Neural cell (in vitro differentiated cells): ENCODE results near the gene UBXN1. TPM values are rescaled to one million over a fixed set of nuclear protein-coding genes. Genes with fewer than 3 reads are reported as not detected.
A peak's percentile ranks its signal among the peaks of the same experiment; 100 is the strongest.

ENCODE experiments used
- H2AFZ ChIP-seq: fragments of 200-600, 300-800 bp; sonication (generic), shearing (Covaris generic); 2 replicates; pipeline ENCODE4 v1.6.0; 2014; ENCODE audit warnings: low read depth, mild to moderate bottlenecking, antibody characterized with exemption, low read length, moderate library complexity
- H3F3A ChIP-seq: fragments of 200-600 bp; shearing (Covaris generic); 2 replicates; pipeline ENCODE4 v1.6.1; 2016; ENCODE audit warnings: mild to moderate bottlenecking, moderate library complexity, mixed read lengths, antibody characterized with exemption, low read length; ENCODE audit not compliant: insufficient read depth, poor library complexity, severe bottlenecking
- H3K27ac ChIP-seq: fragments of 200-600, 300-800 bp; sonication (generic), shearing (Covaris generic); 2 replicates; pipeline ENCODE4 v1.5.1; 2014; ENCODE audit warnings: mild to moderate bottlenecking, low read length, moderate library complexity
- H3K27me3 ChIP-seq: fragments of 300-800, 200-600 bp; sonication (generic), shearing (Covaris generic); 2 replicates; pipeline ENCODE4 v1.6.0; 2014; ENCODE audit warnings: mild to moderate bottlenecking, low read depth, low read length, moderate library complexity; ENCODE audit not compliant: insufficient read depth
- H3K36me3 ChIP-seq: fragments of 300-800, 200-600 bp; sonication (generic), shearing (Covaris generic); 2 replicates; pipeline ENCODE4 v1.5.1; 2014; ENCODE audit warnings: mild to moderate bottlenecking, antibody characterized with exemption, low read length, moderate library complexity; ENCODE audit not compliant: insufficient read depth
- H3K4me2 ChIP-seq: fragments of 300-800, 200-600 bp; sonication (generic), shearing (Covaris generic); 2 replicates; pipeline ENCODE4 v1.6.0; 2014; ENCODE audit warnings: mild to moderate bottlenecking, low read length
- H3K4me3 ChIP-seq: fragments of 300-800, 200-600 bp; sonication (generic), shearing (Covaris generic); 2 replicates; pipeline ENCODE4 v1.5.1; 2014; ENCODE audit warnings: mild to moderate bottlenecking, low read length, moderate library complexity
- H3K79me2 ChIP-seq: fragments of 200-600 bp; shearing (Covaris generic); replicated peaks from 2 replicates; pipeline ENCODE4 v1.6.0; 2014; ENCODE audit warnings: mild to moderate bottlenecking, low read length, moderate library complexity; ENCODE audit not compliant: insufficient read depth
- H3K9ac ChIP-seq: fragments of 300-800, 200-600 bp; sonication (generic), shearing (Covaris generic); 2 replicates; pipeline ENCODE4 v1.6.1; 2016; ENCODE audit warnings: mild to moderate bottlenecking, low read length, mixed read lengths
- H3K9me2 ChIP-seq: fragments of 200-600 bp; shearing (Covaris generic); 2 replicates; pipeline ENCODE4 v1.6.1; 2016; ENCODE audit warnings: mild to moderate bottlenecking, low read length, mixed read lengths; ENCODE audit not compliant: insufficient read depth
- H3K9me3 ChIP-seq: fragments of 200-600, 300-800 bp; sonication (generic), shearing (Covaris generic); 2 replicates; pipeline ENCODE4 v1.6.1; 2016; ENCODE audit warnings: mild to moderate bottlenecking, mixed run types, low read length, moderate library complexity, mixed read lengths
- H4K20me1 ChIP-seq: fragments of 200-600 bp; shearing (Covaris generic); 2 replicates; pipeline ENCODE4 v1.6.1; 2016; ENCODE audit warnings: mild to moderate bottlenecking, mixed run types; ENCODE audit not compliant: insufficient read depth
- EP300 ChIP-seq: fragments of 450-650 bp; conservative IDR thresholded peaks from 2 replicates; pipeline ENCODE4 v1.6.1; 2014; ENCODE audit warnings: antibody characterized with exemption, mild to moderate bottlenecking, moderate library complexity; ENCODE audit not compliant: poor library complexity, severe bottlenecking
- EZH2 ChIP-seq: fragments of 200-600, 300-800 bp; shearing (Covaris generic), sonication (generic); IDR thresholded peaks from 2 replicates; pipeline ENCODE4 v1.6.1; 2014; ENCODE audit warnings: antibody characterized with exemption, low read length, borderline replicate concordance, mild to moderate bottlenecking; ENCODE audit not compliant: insufficient read depth, poor library complexity, severe bottlenecking
- MXI1 ChIP-seq: fragments of 450-650 bp; conservative IDR thresholded peaks from 2 replicates; pipeline ENCODE4 v1.6.1; 2014; ENCODE audit warnings: antibody characterized with exemption, mild to moderate bottlenecking; ENCODE audit not compliant: poor library complexity, severe bottlenecking
- POLR2AphosphoS5 ChIP-seq: IDR thresholded peaks from 2 replicates; pipeline ENCODE4 v1.6.1; 2012
- RAD21 ChIP-seq: fragments of 450-650 bp; conservative IDR thresholded peaks from 2 replicates; pipeline ENCODE4 v1.6.1; 2014; ENCODE audit warnings: antibody characterized with exemption, mild to moderate bottlenecking, moderate library complexity
- SMC3 ChIP-seq: fragments of 450-650 bp; conservative IDR thresholded peaks from 2 replicates; pipeline ENCODE4 v1.6.1; 2014; ENCODE audit warnings: antibody characterized with exemption, mild to moderate bottlenecking, moderate library complexity; ENCODE audit not compliant: poor library complexity
- TAF1 ChIP-seq: IDR thresholded peaks from 2 replicates; pipeline ENCODE4 v1.6.1; 2012; ENCODE audit warnings: low read depth
- polyA minus RNA-seq: library from RNA; depleted of rRNA, polyadenylated mRNA; stranded (reverse); fragments of >200 nt; gene quantifications from 2 replicates; pipeline ENCODE4 v1.2.3, GENCODE V29; 2014
- polyA plus RNA-seq: library from polyadenylated mRNA; depleted of rRNA; stranded (reverse); fragments of >200 nt; gene quantifications from 2 replicates; pipeline ENCODE4 v1.2.3, GENCODE V29; 2014
- TF ChIP-seq, protein P1 (sequence below): fragments of 450-650 bp; IDR thresholded peaks from 2 replicates; pipeline ENCODE4 v1.5.1; 2014; ENCODE audit warnings: antibody characterized with exemption, mild to moderate bottlenecking, moderate library complexity; ENCODE audit not compliant: poor library complexity, severe bottlenecking
- TF ChIP-seq, protein P2 (sequence below): IDR thresholded peaks from 2 replicates; pipeline ENCODE4 v1.6.1; 2012; ENCODE audit warnings: borderline replicate concordance

UBXN1 gene, protein sequence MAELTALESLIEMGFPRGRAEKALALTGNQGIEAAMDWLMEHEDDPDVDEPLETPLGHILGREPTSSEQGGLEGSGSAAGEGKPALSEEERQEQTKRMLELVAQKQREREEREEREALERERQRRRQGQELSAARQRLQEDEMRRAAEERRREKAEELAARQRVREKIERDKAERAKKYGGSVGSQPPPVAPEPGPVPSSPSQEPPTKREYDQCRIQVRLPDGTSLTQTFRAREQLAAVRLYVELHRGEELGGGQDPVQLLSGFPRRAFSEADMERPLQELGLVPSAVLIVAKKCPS
- 209 and 248 TPM in 2 replicates for polyA plus RNA-seq
- polyA minus RNA-seq = 89.5 and 109 TPM in 2 replicates

DNA sequence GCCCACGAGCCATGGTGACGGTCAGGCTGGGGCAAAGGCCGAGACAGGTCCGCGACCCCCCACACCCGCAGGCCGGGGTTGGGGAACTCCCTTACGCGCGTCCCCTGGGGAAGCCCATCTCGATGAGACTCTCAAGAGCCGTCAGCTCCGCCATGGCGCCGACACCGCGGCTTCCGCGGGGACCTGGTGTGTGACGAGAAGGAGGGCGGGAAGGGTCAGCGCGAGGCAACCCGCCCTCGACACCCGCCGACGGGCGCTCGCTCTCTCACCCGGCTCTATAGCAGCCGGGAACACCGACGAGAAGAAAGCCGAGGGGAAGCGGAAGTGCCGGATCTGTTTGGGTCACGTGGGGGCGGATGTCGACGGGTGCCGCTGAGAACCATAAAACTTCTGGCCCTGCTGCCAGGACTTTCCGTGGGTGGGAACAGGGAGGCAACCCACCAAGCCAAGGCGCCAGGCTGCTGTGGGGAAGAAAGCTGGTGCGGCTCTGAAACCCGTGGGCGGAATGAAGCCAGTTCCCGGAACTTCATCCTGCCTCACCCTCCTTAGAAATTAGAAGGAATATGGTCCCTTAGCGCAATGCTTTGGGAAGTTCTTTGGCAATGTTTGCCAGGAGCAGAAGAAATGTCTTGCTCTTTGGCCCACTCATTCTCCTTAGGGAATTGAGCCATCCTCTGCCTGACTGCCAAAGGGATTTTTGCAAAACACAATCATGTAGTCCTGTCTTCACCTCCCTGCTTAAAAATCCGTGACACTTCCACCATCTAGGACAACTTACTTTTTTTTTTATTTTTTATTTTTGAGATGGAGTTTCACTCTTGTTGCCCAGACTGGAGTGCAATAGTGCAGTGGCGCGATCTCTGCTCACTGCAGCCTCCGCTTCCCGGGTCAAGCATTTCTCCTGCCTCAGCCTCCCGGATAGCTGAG, at the start of gene UBXN1:
Gene UBXN1 (minus strand): TSS at position 304 of the 927 bp plus-strand sequence. CDS start 150 bp downstream, at position 154.
- H4K20me1 ChIP-seq = no peaks in the 10 kb centered on the region
- H3K9me3 ChIP-seq = no peaks in the 10 kb centered on the region
- TF ChIP-seq SMC3 = peak; percentile 41
- TF ChIP-seq RAD21 = peak; percentile 25
- TF ChIP-seq MXI1 = peak; percentile 83
- TF ChIP-seq, protein P1, sequence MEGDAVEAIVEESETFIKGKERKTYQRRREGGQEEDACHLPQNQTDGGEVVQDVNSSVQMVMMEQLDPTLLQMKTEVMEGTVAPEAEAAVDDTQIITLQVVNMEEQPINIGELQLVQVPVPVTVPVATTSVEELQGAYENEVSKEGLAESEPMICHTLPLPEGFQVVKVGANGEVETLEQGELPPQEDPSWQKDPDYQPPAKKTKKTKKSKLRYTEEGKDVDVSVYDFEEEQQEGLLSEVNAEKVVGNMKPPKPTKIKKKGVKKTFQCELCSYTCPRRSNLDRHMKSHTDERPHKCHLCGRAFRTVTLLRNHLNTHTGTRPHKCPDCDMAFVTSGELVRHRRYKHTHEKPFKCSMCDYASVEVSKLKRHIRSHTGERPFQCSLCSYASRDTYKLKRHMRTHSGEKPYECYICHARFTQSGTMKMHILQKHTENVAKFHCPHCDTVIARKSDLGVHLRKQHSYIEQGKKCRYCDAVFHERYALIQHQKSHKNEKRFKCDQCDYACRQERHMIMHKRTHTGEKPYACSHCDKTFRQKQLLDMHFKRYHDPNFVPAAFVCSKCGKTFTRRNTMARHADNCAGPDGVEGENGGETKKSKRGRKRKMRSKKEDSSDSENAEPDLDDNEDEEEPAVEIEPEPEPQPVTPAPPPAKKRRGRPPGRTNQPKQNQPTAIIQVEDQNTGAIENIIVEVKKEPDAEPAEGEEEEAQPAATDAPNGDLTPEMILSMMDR = no peak
- TF ChIP-seq TAF1 = peak; percentile 55
- TF ChIP-seq POLR2AphosphoS5 = peak; percentile 91
- no peak for TF ChIP-seq EZH2
- TF ChIP-seq, protein P2, sequence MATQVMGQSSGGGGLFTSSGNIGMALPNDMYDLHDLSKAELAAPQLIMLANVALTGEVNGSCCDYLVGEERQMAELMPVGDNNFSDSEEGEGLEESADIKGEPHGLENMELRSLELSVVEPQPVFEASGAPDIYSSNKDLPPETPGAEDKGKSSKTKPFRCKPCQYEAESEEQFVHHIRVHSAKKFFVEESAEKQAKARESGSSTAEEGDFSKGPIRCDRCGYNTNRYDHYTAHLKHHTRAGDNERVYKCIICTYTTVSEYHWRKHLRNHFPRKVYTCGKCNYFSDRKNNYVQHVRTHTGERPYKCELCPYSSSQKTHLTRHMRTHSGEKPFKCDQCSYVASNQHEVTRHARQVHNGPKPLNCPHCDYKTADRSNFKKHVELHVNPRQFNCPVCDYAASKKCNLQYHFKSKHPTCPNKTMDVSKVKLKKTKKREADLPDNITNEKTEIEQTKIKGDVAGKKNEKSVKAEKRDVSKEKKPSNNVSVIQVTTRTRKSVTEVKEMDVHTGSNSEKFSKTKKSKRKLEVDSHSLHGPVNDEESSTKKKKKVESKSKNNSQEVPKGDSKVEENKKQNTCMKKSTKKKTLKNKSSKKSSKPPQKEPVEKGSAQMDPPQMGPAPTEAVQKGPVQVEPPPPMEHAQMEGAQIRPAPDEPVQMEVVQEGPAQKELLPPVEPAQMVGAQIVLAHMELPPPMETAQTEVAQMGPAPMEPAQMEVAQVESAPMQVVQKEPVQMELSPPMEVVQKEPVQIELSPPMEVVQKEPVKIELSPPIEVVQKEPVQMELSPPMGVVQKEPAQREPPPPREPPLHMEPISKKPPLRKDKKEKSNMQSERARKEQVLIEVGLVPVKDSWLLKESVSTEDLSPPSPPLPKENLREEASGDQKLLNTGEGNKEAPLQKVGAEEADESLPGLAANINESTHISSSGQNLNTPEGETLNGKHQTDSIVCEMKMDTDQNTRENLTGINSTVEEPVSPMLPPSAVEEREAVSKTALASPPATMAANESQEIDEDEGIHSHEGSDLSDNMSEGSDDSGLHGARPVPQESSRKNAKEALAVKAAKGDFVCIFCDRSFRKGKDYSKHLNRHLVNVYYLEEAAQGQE = peak; percentile 74
- TF ChIP-seq EP300 = peak; percentile 38
- H3K79me2 ChIP-seq = peaks cover 8% of the 10 kb centered on the region
- no peaks in the 10 kb centered on the region for H3K36me3 ChIP-seq
- peak within 1 kb of the TSS; percentile 60 for H2AFZ ChIP-seq
- H3K9me2 ChIP-seq = no peaks in the 10 kb centered on the region
- H3F3A ChIP-seq = no peaks in the 10 kb centered on the region
- H3K4me2 ChIP-seq = peak within 1 kb of the TSS; percentile 91
- peak within 1 kb of the TSS; percentile 84 for H3K9ac ChIP-seq
- no peaks in the 10 kb centered on the region for H3K27me3 ChIP-seq
- peak within 1 kb of the TSS; percentile 69 for H3K27ac ChIP-seq
- peak within 1 kb of the TSS; percentile 79 for H3K4me3 ChIP-seq
